Bronchial epithelial cell (primary cell): ENCODE results near the gene CDC42BPA. TPM values are rescaled to one million over a fixed set of nuclear protein-coding genes. Genes with fewer than 3 reads are reported as not detected.

ENCODE experiments used
- DNase-seq: peaks from one replicate; pipeline ENCODE4 v3.0.0-alpha.2; 2010; ENCODE audit warnings: low read depth
- FAIRE-seq: peaks from 2 replicates; lab custom pipeline; 2011; peaks lifted over from hg19 to GRCh38; lab: Jason Lieb, UNC
- H3K27me3 ChIP-seq: 2 replicates; pipeline ENCODE4 v1.5.1; 2011; ENCODE audit warnings: low read length; ENCODE audit not compliant: control insufficient read depth, insufficient read depth
- H3K36me3 ChIP-seq: 2 replicates; pipeline ENCODE4 v1.5.1; 2011; ENCODE audit warnings: low read length; ENCODE audit not compliant: control insufficient read depth, insufficient read depth
- H3K4me3 ChIP-seq: 2 replicates; pipeline ENCODE4 v1.5.1; 2011; ENCODE audit warnings: mild to moderate bottlenecking, low read depth, low read length, control low read depth
- total RNA-seq: library from RNA; depleted of rRNA; stranded (reverse); fragments of >200 nt; gene quantifications from 2 replicates; pipeline ENCODE4 v1.2.1, GENCODE V29; 2014
- TF ChIP-seq, protein P1 (sequence below): IDR thresholded peaks from 2 replicates; pipeline ENCODE4 v1.5.1; 2011; ENCODE audit warnings: mild to moderate bottlenecking, moderate library complexity, low read length, control low read depth, inconsistent platforms; ENCODE audit not compliant: insufficient read depth, severe bottlenecking

Gene CDC42BPA
- total RNA-seq, 1 donor from 2014 or later, result 25.8 TPM

DNA sequence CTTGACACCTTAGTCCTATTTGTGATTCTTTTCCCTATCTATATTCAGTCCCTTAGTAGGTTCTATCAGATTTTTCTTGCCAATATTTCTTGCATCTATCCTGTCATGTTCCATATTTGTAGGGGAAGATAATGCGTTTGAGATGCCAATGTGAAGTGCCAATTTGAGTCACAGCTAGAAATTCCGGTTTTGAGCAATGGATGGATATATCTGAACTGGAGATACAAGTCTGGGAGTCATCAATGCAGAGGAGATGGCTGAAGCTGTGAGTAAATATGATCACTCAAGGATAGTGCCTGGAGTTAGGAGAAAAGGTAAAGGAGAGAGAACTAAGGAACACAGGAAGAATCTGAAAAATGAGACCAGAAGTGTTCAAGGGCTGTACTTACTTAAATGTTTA lies 284.4 kb downstream of the CDC42BPA start:
- DNase-seq (peak; percentile 34), FAIRE-seq (no peak)
- TF ChIP-seq, protein P1, sequence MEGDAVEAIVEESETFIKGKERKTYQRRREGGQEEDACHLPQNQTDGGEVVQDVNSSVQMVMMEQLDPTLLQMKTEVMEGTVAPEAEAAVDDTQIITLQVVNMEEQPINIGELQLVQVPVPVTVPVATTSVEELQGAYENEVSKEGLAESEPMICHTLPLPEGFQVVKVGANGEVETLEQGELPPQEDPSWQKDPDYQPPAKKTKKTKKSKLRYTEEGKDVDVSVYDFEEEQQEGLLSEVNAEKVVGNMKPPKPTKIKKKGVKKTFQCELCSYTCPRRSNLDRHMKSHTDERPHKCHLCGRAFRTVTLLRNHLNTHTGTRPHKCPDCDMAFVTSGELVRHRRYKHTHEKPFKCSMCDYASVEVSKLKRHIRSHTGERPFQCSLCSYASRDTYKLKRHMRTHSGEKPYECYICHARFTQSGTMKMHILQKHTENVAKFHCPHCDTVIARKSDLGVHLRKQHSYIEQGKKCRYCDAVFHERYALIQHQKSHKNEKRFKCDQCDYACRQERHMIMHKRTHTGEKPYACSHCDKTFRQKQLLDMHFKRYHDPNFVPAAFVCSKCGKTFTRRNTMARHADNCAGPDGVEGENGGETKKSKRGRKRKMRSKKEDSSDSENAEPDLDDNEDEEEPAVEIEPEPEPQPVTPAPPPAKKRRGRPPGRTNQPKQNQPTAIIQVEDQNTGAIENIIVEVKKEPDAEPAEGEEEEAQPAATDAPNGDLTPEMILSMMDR, result no peak
- Histone ChIP-seq H3K4me3 (no peak overlapping the region), H3K36me3 (peaks cover 4% of the 10 kb centered on the region), H3K27me3 (no peaks in the 10 kb centered on the region)

DNA sequence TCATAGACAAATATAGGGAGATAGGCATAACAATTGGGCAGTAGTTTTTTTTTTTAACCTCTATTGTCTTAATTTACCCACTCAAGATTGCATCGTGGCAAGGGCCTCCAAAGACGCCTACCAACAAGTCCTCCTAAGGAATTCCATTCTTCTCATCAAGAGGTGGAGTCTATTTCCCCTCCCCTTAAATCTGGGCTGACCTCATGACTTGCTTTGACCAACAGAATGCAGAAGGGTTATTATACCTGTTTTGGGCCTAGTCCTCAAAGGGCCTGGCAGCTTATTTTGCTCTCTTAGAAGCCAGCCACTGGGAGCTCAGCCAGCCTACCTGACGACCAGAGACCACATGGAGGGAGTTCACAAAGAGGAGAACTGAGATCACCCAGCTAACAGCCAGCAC lies 285.9 kb downstream of the CDC42BPA start:
- no peak overlapping the region for H3K4me3 ChIP-seq
- FAIRE-seq, result no peak
- TF ChIP-seq, protein P1, result no peak
- no peaks in the 10 kb centered on the region for H3K27me3 ChIP-seq
- peaks cover 5% of the 10 kb centered on the region for H3K36me3 ChIP-seq
- DNase-seq, result no peak

DNA sequence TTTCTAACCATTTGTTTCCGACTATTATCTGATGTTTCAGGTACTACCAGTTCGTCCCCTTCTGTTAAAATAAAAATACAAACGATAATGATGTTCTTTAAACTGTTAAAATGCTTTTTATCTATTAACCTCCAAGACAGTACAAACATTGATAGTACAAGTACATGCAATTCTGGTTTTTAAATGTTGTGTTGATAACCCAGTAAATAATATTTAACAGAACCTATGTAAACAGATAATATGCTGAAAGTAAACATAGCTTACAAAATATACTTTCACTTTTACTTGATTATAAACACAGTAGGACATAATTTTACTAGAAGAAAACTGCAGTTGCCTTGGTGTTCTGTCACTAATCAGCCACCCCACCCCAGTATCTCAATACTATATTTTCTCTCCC lies 301.3 kb downstream of the CDC42BPA start:
- no peak for FAIRE-seq
- TF ChIP-seq, protein P1, result no peak
- DNase-seq, result no peak
- Histone ChIP-seq H3K27me3 (no peaks in the 10 kb centered on the region), H3K4me3 (no peak overlapping the region), H3K36me3 (peaks cover 4% of the 10 kb centered on the region)

DNA sequence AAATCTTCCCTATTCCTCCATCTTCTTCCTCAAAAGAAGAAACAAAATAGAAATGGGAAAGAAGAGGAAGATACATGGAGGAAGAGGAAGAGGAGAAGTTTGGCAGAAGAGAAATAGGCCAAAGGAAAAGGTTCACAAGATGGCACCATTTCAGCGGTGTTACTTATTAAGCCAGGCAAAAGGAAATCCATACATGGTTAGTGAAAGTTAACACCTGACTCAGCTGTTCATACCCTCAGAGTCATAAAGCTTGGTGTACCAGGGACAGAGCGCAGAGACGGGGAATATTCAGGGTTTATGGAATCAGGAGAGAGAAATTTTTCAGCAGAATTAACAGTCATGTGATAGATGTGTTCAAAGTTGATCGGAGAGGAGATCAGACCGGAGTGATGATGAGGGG lies 307.6 kb downstream of the CDC42BPA start:
- TF ChIP-seq, protein P1, result no peak
- Histone ChIP-seq H3K27me3 (no peaks in the 10 kb centered on the region), H3K36me3 (no peaks in the 10 kb centered on the region), H3K4me3 (no peak overlapping the region)
- DNase-seq (no peak), FAIRE-seq (no peak)

DNA sequence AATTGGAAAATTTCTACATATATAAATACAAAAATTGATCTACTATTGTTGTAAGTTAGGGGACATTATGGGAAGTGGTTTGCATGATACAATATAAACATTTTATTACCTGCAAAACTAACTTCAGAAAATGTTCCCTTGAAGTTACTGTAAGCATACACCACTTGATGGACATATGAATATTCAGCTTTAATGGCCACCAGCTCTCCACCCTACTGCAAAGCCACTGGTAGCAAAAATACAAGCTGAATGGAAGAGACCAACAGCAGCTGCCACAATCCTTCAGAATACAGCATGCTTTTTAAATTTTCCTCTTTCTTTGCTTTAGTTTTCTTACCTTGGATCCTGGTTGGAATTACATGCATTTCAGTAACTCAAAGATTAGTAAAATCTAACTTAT lies 308.4 kb downstream of the CDC42BPA start:
- H3K27me3 ChIP-seq, result no peaks in the 10 kb centered on the region
- TF ChIP-seq, protein P1, result no peak
- FAIRE-seq (no peak), DNase-seq (no peak)
- no peak overlapping the region for H3K4me3 ChIP-seq
- H3K36me3 ChIP-seq, result no peaks in the 10 kb centered on the region

DNA sequence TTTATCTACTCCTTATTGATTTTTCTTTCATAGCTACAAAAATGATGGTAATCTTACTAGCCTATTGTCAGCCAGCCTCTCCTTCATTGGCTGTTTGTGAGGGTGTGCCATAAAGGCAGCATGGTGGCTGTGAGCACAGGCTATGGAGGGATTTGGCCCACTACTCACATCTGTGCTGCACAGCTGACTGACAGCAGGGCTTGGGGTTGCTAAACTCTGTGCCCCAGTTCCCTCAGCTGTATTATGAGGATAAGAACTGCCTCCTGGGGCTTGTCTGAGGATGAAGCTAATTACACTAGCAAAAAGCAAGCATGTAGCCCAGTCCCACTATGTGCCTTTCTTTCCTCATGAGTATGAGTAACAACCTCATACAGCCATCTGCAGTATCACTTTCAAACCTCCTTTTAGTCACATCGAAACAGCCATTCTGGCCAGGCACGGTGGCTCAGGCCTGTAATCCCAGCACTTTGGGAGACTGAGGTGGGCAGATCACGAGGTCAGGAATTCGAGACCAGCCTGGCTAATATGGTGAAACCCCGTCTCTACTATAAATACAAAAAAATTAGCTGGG lies 312.0 kb downstream of the CDC42BPA start:
- TF ChIP-seq, protein P1, result no peak
- Histone ChIP-seq H3K36me3 (peaks cover 4% of the 10 kb centered on the region), H3K4me3 (no peak overlapping the region), H3K27me3 (no peaks in the 10 kb centered on the region)
- FAIRE-seq (no peak), DNase-seq (no peak)
